ENCODE results near the gene PALB2. TPM values are rescaled to one million over a fixed set of nuclear protein-coding genes. Genes with fewer than 3 reads are reported as not detected.

Gene PALB2
- total and polyA plus RNA-seq, 2 of the 13 experiments (the other 11 are each of a cell fraction or from before 2014, with no cell fraction given): 12.1 to 40.9 TPM

GRCh38 chr16:23595951-23596720 is 45.0 kb downstream of the PALB2 start, which contains the start of gene NDUFAB1 (continued):
- TF ChIP-seq KDM5A (IDR thresholded peaks at IDR 0.05; ENCODE audit: borderline replicate concordance, low read length) (peak; percentile 94), HBP1 (CRISPR knock-in tag; IDR thresholded peaks at IDR 0.05; ENCODE audit: low read depth) (peak; percentile 95), ZNF101 (CRISPR knock-in tag; IDR thresholded peaks at IDR 0.05; ENCODE audit: borderline replicate concordance, low read depth) (no peak), MAZ (IDR thresholded peaks at IDR 0.05; ENCODE audit: borderline replicate concordance, low read depth, low read length) (no peak), MAZ (CRISPR knock-in tag; IDR thresholded peaks at IDR 0.05; ENCODE audit: low read depth) (peak; percentile 86), ARNT2 (CRISPR knock-in tag; IDR thresholded peaks at IDR 0.05; ENCODE audit: low read depth) (peak; percentile 95), ESRRA (CRISPR knock-in tag; IDR thresholded peaks at IDR 0.05; ENCODE audit: low read depth) (peak; percentile 79), FOXK1 (CRISPR knock-in tag; IDR thresholded peaks at IDR 0.05; ENCODE audit: borderline replicate concordance, low read depth) (peak; percentile 92; the same call in 1 of the 2 replicates), ZNF564 (CRISPR knock-in tag; IDR thresholded peaks at IDR 0.05) (peak; percentile 93), ZNF574 (CRISPR knock-in tag; IDR thresholded peaks at IDR 0.05) (peak; percentile 99), GATA4 (IDR thresholded peaks at IDR 0.05; ENCODE audit: borderline replicate concordance, low read depth) (no peak), SP1 (IDR thresholded peaks at IDR 0.05) (no peak), SP1 (CRISPR knock-in tag; IDR thresholded peaks at IDR 0.05) (peak; percentile 70), EHMT2 (IDR thresholded peaks at IDR 0.05; ENCODE audit: borderline replicate concordance, low read depth, low read length) (peak; percentile 72; the same call in 1 of the 2 replicates), ZNF142 (CRISPR knock-in tag; IDR thresholded peaks at IDR 0.05) (peak; percentile 70; the same call in 1 of the 2 replicates), ZFP1 (CRISPR knock-in tag; IDR thresholded peaks at IDR 0.05) (peak; percentile 7; the same call in 1 of the 2 replicates), ZNF773 (CRISPR knock-in tag; IDR thresholded peaks at IDR 0.05; ENCODE audit: borderline replicate concordance) (peak; percentile 58; the same call in 1 of the 2 replicates)
- TF ChIP-seq, protein P1, sequence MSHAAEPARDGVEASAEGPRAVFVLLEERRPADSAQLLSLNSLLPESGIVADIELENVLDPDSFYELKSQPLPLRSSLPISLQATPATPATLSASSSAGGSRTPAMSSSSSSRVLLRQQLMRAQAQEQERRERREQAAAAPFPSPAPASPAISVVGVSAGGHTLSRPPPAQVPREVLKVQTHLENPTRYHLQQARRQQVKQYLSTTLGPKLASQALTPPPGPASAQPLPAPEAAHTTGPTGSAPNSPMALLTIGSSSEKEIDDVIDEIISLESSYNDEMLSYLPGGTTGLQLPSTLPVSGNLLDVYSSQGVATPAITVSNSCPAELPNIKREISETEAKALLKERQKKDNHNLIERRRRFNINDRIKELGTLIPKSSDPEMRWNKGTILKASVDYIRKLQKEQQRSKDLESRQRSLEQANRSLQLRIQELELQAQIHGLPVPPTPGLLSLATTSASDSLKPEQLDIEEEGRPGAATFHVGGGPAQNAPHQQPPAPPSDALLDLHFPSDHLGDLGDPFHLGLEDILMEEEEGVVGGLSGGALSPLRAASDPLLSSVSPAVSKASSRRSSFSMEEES (CRISPR knock-in tag; IDR thresholded peaks at IDR 0.05): peak; percentile 73

Data from HepG2 (cell line).